Measurements from ENCODE around the gene AKAP6.

Gene AKAP6

GRCh38 chr14:32509632-32510187, 180.6 kb downstream of the AKAP6 start:
- TF ChIP-seq CTCF (IDR thresholded peaks at IDR 0.05; ENCODE audit: borderline replicate concordance, insufficient read depth, low read depth, low read length): no peak
- H3K4me3 ChIP-seq (ENCODE audit: low read depth, low read length): no peak overlapping the region

- TF ChIP-seq CTCF (IDR thresholded peaks at IDR 0.05; ENCODE audit: borderline replicate concordance, insufficient read depth, low read depth, low read length): no peak
- no peak overlapping the region for H3K4me3 ChIP-seq (ENCODE audit: low read depth, low read length)
Measured at GRCh38 chr14:32510815-32511214, 181.7 kb downstream of the AKAP6 start.

- no peak for TF ChIP-seq CTCF (IDR thresholded peaks at IDR 0.05; ENCODE audit: borderline replicate concordance, insufficient read depth, low read depth, low read length)
Measured at GRCh38 chr14:32512348-32512747, 183.2 kb downstream of the AKAP6 start.

GRCh38 chr14:32512813-32513212, 183.7 kb downstream of the AKAP6 start:
- no peak overlapping the region for H3K4me3 ChIP-seq (ENCODE audit: low read depth, low read length)
- TF ChIP-seq CTCF (IDR thresholded peaks at IDR 0.05; ENCODE audit: borderline replicate concordance, insufficient read depth, low read depth, low read length): no peak

More at GRCh38 chr14:32512348-32512747, 183.2 kb downstream of the AKAP6 start:
- H3K4me3 ChIP-seq (ENCODE audit: low read depth, low read length): no peak overlapping the region

- no peak overlapping the region for H3K4me3 ChIP-seq (ENCODE audit: low read depth, low read length)
- no peak for TF ChIP-seq CTCF (IDR thresholded peaks at IDR 0.05; ENCODE audit: borderline replicate concordance, insufficient read depth, low read depth, low read length)
Measured at GRCh38 chr14:32513571-32514009, 184.5 kb downstream of the AKAP6 start.

- no peak for TF ChIP-seq CTCF (IDR thresholded peaks at IDR 0.05; ENCODE audit: borderline replicate concordance, insufficient read depth, low read depth, low read length)
- no peak overlapping the region for H3K4me3 ChIP-seq (ENCODE audit: low read depth, low read length)
Measured at GRCh38 chr14:32514236-32514635, 185.1 kb downstream of the AKAP6 start.

GRCh38 chr14:32514681-32515080, 185.6 kb downstream of the AKAP6 start:
- no peak overlapping the region for H3K4me3 ChIP-seq (ENCODE audit: low read depth, low read length)
- TF ChIP-seq CTCF (IDR thresholded peaks at IDR 0.05; ENCODE audit: borderline replicate concordance, insufficient read depth, low read depth, low read length): no peak

Measured in GM12875 (cell line).